Osteocyte (in vitro differentiated cells): Measurements from ENCODE around the gene SMYD3. TPM values are rescaled to one million over a fixed set of nuclear protein-coding genes. Genes with fewer than 3 reads are reported as not detected.

Experiments
- DNase-seq: peaks from one replicate; pipeline ENCODE4 v3.0.0; 2021; ENCODE audit warnings: mixed read lengths; ENCODE audit not compliant: unreplicated experiment; ENCODE audit errors: extremely low spot score
- H3K27ac Mint-ChIP-seq: one replicate; pipeline ENCODE4 v1.8.0; 2021; ENCODE audit warnings: mild to moderate bottlenecking, mixed read lengths; ENCODE audit not compliant: unreplicated experiment
- H3K27me3 Mint-ChIP-seq: one replicate; pipeline ENCODE4 v1.8.0; 2021; ENCODE audit warnings: mixed read lengths; ENCODE audit not compliant: unreplicated experiment
- H3K36me3 Mint-ChIP-seq: one replicate; pipeline ENCODE4 v1.8.0; 2021; ENCODE audit warnings: mixed read lengths; ENCODE audit not compliant: unreplicated experiment
- H3K4me1 Mint-ChIP-seq: one replicate; pipeline ENCODE4 v1.8.0; 2021; ENCODE audit warnings: mixed read lengths; ENCODE audit not compliant: unreplicated experiment
- H3K4me3 Mint-ChIP-seq: one replicate; pipeline ENCODE4 v1.8.0; 2021; ENCODE audit warnings: mild to moderate bottlenecking, moderate library complexity, mixed read lengths; ENCODE audit not compliant: unreplicated experiment
- H3K9me3 Mint-ChIP-seq: one replicate; pipeline ENCODE4 v1.8.0; 2021; ENCODE audit warnings: mixed read lengths; ENCODE audit not compliant: unreplicated experiment
- total RNA-seq: library from RNA; stranded (reverse); gene quantifications from 2 replicates; pipeline ENCODE4 v1.2.1, GENCODE V29; 2021
- TF ChIP-seq, protein P1 (sequence below): fragments of 200-600 bp; sonication (generic); IDR thresholded peaks from 2 replicates; pipeline ENCODE4 v1.5.0; 2021; ENCODE audit warnings: antibody characterized with exemption, mild to moderate bottlenecking, moderate library complexity

Gene SMYD3
- total RNA-seq, 1 donor from 2014 or later: 22.3 TPM

- Mint-ChIP-seq H3K9me3 (peaks cover 6% of the 10 kb centered on the region), H3K4me1 (no peaks in the 10 kb centered on the region), H3K27ac (no peak overlapping the region), H3K36me3 (no peaks in the 10 kb centered on the region), H3K4me3 (no peak overlapping the region), H3K27me3 (no peaks in the 10 kb centered on the region)
- DNase-seq: no peak
- TF ChIP-seq, protein P1, sequence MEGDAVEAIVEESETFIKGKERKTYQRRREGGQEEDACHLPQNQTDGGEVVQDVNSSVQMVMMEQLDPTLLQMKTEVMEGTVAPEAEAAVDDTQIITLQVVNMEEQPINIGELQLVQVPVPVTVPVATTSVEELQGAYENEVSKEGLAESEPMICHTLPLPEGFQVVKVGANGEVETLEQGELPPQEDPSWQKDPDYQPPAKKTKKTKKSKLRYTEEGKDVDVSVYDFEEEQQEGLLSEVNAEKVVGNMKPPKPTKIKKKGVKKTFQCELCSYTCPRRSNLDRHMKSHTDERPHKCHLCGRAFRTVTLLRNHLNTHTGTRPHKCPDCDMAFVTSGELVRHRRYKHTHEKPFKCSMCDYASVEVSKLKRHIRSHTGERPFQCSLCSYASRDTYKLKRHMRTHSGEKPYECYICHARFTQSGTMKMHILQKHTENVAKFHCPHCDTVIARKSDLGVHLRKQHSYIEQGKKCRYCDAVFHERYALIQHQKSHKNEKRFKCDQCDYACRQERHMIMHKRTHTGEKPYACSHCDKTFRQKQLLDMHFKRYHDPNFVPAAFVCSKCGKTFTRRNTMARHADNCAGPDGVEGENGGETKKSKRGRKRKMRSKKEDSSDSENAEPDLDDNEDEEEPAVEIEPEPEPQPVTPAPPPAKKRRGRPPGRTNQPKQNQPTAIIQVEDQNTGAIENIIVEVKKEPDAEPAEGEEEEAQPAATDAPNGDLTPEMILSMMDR: no peak
Measured at GRCh38 chr1:246051909-246052518, 455.1 kb downstream of the SMYD3 start.

DNA sequence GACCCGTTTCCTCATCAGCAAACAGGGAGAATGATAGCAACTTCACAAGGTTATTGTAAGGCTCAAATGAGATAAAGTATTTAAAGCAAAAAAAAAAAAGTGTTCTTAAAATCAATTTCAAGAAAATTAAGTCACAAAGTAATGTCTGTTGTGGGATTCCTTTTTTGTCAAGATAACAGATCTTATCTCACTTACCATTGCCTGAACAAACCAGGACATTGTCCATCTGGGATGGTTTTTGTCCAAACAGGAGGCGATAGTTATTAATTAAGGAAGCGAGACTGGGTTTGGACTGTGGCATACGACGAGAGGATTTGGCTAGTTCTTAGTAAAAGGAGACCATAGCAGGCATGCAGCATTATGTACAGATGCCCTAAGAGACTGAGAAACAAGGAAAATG lies 458.4 kb downstream of the SMYD3 start:
- Mint-ChIP-seq H3K27me3 (no peaks in the 10 kb centered on the region), H3K4me3 (no peak overlapping the region), H3K36me3 (no peaks in the 10 kb centered on the region), H3K27ac (no peak overlapping the region), H3K9me3 (peaks cover 3% of the 10 kb centered on the region), H3K4me1 (peaks cover 1% of the 10 kb centered on the region)
- TF ChIP-seq, protein P1: no peak
- no peak for DNase-seq

GRCh38 chr1:246043556-246043955 lies 463.5 kb downstream of the SMYD3 start:
- TF ChIP-seq, protein P1: no peak
- no peak overlapping the region for H3K4me3 Mint-ChIP-seq
- peaks cover 10% of the 10 kb centered on the region for H3K4me1 Mint-ChIP-seq
- no peaks in the 10 kb centered on the region for H3K36me3 Mint-ChIP-seq
- no peak overlapping the region for H3K27ac Mint-ChIP-seq
- no peaks in the 10 kb centered on the region for H3K27me3 Mint-ChIP-seq
- DNase-seq: no peak
- peaks cover 3% of the 10 kb centered on the region for H3K9me3 Mint-ChIP-seq

DNA sequence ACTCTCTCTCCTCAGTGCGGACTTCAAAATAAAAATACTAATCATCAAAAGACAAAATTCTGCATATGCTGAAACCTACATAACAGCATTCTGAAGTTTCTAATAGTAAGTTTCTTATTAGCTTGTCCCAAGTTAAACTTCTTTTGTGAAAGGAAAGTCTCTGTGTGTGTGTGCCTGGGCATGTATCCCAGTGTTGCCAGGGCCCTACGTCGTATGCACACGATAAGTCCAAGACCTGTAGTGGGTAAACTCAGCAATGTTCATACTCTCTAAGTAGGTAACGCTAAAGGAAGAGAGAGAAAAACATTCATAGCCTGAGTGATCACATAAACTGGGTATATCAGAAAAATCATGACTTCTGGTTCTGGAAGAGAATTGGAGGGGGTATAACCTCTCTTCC lies 465.7 kb downstream of the SMYD3 start:
- TF ChIP-seq, protein P1: no peak
- Mint-ChIP-seq H3K27me3 (no peaks in the 10 kb centered on the region), H3K27ac (no peak overlapping the region), H3K4me3 (no peak overlapping the region), H3K36me3 (no peaks in the 10 kb centered on the region), H3K9me3 (peaks cover 3% of the 10 kb centered on the region), H3K4me1 (peaks cover 11% of the 10 kb centered on the region)
- no peak for DNase-seq

DNA sequence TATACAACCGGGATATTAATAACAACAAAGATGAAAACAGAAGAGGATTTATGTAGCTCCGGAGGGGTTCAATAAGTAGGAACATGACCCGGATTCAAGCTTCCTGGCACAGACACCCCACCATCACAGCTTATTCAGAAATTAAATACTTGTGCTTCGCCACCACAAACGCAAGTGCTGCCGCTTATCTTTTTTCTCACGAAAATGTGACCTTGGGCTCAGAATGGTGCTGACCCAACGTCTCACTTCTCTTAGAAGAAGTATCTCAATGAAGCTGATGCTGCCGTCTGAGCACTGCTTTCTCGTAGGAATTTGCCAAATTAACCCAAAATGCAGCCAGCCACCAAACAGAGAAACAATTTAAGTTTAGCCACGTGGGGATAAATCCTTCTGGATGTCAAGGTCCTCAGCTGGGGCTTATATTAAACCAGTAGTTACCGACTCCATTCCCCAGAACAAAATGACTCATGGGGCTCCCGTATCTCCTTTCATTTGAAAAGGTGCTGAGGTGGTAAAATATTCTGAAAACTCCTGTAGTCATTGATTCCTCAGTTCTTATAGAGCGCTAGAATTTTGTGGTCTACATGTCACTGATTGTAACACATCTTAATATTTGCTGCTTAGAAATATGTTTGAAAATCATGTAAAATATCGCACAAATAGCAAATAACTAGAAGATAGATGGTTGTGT lies 466.7 kb downstream of the SMYD3 start:
- H3K36me3 Mint-ChIP-seq: no peaks in the 10 kb centered on the region
- H3K9me3 Mint-ChIP-seq: peaks cover 3% of the 10 kb centered on the region
- H3K4me3 Mint-ChIP-seq: no peak overlapping the region
- TF ChIP-seq, protein P1: no peak
- peaks cover 20% of the 10 kb centered on the region for H3K4me1 Mint-ChIP-seq
- no peaks in the 10 kb centered on the region for H3K27me3 Mint-ChIP-seq
- DNase-seq: no peak
- H3K27ac Mint-ChIP-seq: no peak overlapping the region
